Renal cortex interstitium (tissue), 11 donors: ENCODE data around the gene S100A9. TPM values are rescaled to one million over a fixed set of nuclear protein-coding genes. Genes with fewer than 3 reads are reported as not detected.
"Not testable (repeated sequence)": the region's sequence is repeated elsewhere in the genome, so short reads cannot be mapped to it uniquely, and the experiment has no call there.

ENCODE experiments used
- DNase-seq, 11 donors: peaks; one replicate each; pipeline ENCODE4 v3.0.0-alpha.2; 2013; ENCODE audit warnings: low read depth in 9 of 11, low spot score in 4 of 11; ENCODE audit errors: extremely low read depth in 1 of 11
- polyA plus RNA-seq, 3 donors: library from polyadenylated mRNA; unstranded; fragments of 120-200 nt; gene quantifications; one replicate each; pipeline ENCODE4 v1.2.1, GENCODE V29; 2013; ENCODE audit not compliant: insufficient read length in 3 of 3

The S100A9 gene
- polyA plus RNA-seq, 3 donors = 17.2 to 29.4 (median 27.6) TPM

- no peak for DNase-seq
These were observed 39.6 kb downstream of the S100A9 start for GRCh38 chr1:153397051-153397923.

- no peak for DNase-seq
These were observed 40.4 kb downstream of the S100A9 start for GRCh38 chr1:153397924-153398651.

- no peak for DNase-seq
These were observed 41.9 kb downstream of the S100A9 start for GRCh38 chr1:153399401-153400055.

DNA sequence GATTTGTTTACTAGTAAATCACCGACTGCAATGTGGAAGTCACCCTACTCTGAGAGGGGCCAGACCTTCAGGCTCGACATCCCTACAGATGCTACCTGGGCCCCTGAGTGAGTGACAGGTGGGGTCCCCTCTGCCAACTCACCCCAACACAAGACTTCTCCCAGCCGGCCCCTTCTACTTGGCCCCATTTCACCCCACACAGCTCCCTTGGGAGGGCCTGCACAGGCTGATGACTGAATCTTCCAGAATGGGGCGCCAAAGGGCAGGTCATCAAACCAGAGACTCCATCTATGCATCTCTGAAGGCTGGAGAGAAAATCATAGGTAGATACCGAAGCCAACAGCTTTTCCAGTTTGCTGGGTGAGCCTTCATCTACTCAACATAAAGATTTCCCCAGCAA is 42.6 kb downstream of the S100A9 start:
- DNase-seq = no peak

DNA sequence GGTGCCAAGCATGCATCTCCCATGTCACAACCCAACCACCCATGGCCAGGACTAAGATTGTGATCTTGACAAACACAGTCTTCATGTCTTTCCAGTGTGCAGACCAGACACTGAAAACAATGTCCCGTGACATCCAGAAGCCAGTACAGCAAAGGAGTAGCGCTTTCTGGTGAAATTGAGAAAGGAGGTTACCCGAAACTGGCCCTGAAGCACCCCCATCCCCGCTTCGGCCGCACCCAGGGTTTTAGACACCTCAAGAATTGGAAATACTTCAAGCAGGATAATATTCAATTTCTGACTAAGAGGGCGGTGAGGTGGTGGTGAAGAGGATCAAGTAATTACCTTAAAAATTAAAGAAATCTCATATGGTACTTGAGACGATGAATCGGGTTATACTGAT is 43.8 kb downstream of the S100A9 start:
- no peak for DNase-seq

DNA sequence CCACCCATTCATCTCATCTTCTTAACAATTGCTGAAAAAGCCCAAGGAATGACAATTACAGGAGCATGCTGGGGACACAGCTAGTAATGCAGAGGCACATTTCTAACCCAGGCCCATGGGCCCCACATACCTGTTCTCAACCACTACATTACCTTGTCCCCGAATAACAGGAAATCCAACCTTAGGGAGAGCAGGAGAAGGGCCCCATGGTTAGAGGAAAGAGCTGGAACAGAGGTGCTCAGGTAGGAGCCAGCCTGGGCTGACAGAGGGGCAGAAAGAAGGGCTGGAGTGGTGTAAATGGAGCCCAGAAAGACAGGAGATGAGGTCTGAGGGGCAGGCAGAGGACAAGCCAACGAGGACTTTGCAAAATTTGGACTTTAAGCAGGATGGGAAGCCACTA is 44.6 kb downstream of the S100A9 start:
- no peak for DNase-seq

DNA sequence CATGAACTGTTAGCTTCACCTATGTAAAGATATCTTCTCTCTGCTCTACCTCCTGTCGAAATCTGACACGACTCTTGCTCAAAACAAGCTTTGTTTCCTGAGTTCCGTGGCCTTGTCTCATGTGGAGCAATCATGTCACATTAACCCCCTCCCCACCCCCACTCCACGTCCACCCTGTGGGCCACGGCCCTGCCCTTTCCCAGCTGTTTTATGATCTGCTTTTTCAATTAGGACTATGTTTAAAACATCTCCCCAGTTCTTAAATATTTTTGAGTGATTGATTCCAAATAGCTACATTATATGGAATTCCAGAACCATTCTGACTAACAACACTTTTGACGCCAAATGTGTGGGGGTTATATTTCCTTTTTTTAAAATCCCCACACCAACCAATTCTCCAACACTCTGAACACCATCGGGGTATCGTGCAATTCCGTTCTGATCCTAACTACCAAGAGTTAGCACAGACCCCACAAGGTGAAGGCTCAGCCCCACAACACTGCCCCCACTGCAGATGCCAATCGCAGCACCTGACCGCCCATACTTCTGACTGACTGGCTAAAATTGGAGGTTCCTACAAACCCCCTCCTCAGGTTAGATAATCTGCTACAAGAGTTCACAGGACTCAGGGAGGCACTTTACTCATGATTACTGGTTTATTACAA is 45.9 kb downstream of the S100A9 start:
- no peak for DNase-seq

DNA sequence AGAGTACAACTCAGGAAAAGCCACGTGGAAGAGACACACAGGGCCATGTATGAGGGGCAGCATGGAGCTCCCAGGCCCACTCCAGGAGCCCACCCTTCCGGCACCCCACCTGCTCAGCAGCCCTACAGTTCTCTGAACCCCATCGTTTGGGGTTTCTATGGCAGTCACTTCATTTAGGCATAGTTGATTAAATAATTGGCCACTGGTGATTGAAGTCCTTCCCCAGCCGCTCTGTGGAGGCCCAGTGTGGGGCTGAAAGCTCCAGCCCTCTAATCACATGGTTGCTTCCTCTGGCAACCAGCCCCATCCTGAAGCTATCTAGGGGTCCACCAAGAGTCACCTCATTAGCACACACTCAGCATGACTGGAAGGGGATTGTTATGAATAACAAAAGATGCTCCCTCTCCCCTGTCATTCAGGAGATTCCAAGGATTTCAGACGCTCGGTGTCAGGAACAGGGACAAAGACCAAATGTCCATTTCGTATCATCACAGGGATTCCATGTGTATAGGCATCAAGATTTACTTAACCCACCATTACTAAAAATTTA is 46.5 kb downstream of the S100A9 start:
- no peak for DNase-seq

DNA sequence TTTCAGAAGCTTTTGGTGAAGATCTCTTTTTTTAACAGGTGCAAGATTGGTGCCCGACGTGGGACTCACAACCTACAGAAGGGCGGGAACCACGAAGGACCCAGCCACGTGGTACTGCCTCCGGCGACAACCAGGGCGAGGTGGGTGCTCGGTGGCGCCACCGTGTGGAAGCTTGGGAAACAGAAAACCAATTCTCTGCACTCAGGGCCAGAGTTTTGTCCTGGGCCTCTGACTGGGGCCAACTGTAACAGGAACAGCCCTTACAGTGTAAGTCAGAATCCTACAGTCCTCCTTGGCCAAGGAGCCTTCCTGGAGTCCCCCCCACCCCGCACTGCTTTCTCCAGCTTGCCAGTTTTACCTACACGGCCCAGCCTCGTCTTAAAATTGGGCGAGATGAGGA is 47.1 kb downstream of the S100A9 start:
- no peak for DNase-seq

DNA sequence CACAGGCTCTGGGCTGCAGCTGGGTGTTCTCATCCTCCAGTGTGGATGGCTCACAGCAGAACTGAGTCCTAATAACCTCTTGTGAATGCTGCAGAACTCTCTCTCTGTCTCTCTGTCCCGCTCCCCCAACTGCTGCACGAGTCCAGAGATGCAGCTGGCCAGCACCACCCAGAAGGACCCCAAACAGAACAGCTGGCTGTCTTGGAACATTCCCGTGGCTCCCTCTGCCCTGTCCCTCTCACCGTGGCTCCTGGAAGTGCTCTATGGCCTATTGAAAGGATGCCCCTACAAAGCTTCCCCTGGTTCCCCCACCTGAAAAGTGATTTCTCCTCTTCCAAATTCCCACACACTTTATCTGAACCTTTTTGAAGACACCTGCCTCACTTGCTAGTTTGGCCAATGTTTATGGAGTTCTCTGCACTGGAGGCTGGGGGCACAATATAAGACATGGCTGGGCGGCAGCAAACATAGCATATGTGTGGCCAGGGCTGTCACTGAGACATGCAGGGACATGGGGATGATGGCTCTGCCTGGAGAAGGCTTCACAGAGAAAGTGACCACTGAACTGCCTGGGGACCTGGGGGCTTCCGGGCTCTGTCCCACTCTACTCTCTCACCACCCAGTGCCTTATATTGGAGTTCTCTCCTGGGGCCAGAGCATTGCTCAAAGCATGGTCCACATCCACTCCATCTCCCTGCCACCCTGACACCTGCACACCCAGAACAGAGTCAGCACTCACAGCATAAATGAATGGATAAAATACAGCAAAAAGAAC is 48.4 kb downstream of the S100A9 start:
- DNase-seq = not testable (repeated sequence)

GRCh38 chr1:153407274-153407673 is 49.6 kb downstream of the S100A9 start:
- not testable (repeated sequence) for DNase-seq

Other genes with a start within 250 kb of the S100A9 start
- gene SPRR2F, start 244.3 kb upstream of the S100A9 start, polyA plus RNA-seq = not detected
- gene SPRR2G, start 207.0 kb upstream of the S100A9 start, polyA plus RNA-seq = not detected
- not detected for gene LELP1, start 154.4 kb upstream of the S100A9 start, polyA plus RNA-seq
- gene PRR9, start 140.3 kb upstream of the S100A9 start, polyA plus RNA-seq = not detected
- gene LORICRIN, start 98.2 kb upstream of the S100A9 start, polyA plus RNA-seq = not detected
- not detected for gene PGLYRP3, start 44.9 kb upstream of the S100A9 start, polyA plus RNA-seq
- not detected for gene PGLYRP4, start 9.0 kb upstream of the S100A9 start, polyA plus RNA-seq
- 1 to 10 TPM; 1.3 to 2.6 (median 2.4) TPM for gene S100A12, start 17.8 kb downstream of the S100A9 start, polyA plus RNA-seq
- gene S100A8, start 33.2 kb downstream of the S100A9 start, polyA plus RNA-seq = 10 to 100 TPM in 2 of 3 donors, 1 to 10 TPM in 1; 9.8 to 24.0 (median 20.8) TPM
- not detected for gene S100A7A, start 58.7 kb downstream of the S100A9 start, polyA plus RNA-seq
- under 1 TPM; 0.56 to 0.65 (median 0.61) TPM for gene S100A7, start 102.8 kb downstream of the S100A9 start, polyA plus RNA-seq
- 100 to 1,000 TPM; 182 to 242 (median 198) TPM for gene S100A6, start 178.1 kb downstream of the S100A9 start, polyA plus RNA-seq
- 1 to 10 TPM in 2 of 3 donors, under 1 TPM in 1; 0.85 to 1.3 (median 1.2) TPM for gene S100A5, start 183.1 kb downstream of the S100A9 start, polyA plus RNA-seq
- gene S100A4, start 188.0 kb downstream of the S100A9 start, polyA plus RNA-seq = 10 to 100 TPM; 31.8 to 32.4 (median 32.1) TPM
- gene S100A3, start 191.4 kb downstream of the S100A9 start, polyA plus RNA-seq = under 1 TPM in 2 of 3 donors, not detected in 1; 0.32 to 0.57 TPM
- 1 to 10 TPM; 3.8 to 9.8 (median 4.1) TPM for gene S100A2, start 208.0 kb downstream of the S100A9 start, polyA plus RNA-seq